Measurements from ENCODE around the gene DEUP1.
"Not testable (repeated sequence)": the region's sequence is repeated elsewhere in the genome, so short reads cannot be mapped to it uniquely, and the experiment has no call there.

Gene DEUP1, protein sequence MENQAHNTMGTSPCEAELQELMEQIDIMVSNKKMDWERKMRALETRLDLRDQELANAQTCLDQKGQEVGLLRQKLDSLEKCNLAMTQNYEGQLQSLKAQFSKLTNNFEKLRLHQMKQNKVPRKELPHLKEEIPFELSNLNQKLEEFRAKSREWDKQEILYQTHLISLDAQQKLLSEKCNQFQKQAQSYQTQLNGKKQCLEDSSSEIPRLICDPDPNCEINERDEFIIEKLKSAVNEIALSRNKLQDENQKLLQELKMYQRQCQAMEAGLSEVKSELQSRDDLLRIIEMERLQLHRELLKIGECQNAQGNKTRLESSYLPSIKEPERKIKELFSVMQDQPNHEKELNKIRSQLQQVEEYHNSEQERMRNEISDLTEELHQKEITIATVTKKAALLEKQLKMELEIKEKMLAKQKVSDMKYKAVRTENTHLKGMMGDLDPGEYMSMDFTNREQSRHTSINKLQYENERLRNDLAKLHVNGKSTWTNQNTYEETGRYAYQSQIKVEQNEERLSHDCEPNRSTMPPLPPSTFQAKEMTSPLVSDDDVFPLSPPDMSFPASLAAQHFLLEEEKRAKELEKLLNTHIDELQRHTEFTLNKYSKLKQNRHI

DNA sequence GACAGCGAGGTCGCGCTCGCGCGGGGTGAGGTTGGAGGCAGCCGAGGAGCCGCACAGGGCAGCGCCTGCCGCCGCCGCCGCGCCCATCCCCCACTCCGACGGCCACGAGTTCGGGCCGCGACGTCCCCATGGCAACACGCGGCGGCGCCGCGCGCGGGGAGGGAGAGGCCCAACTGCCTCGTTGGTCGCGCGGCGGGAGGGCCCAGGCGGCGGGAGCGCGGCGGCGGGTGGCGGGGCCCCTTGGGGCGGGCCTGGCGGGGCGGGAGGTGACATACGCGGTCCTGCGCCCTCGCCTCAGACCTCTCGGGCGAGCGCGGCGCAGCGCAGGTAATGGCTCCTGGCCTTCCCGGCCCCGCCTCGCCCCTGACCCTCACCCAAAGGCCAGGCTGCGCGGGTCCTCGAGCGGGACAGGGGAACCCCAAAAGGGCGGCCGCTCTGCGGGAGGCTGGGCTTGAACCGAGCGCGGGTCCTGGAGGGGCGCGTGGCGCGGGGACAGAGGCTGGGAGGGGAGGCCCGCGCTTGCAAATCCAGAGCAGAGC lies at the start of gene DEUP1:
TSS of gene DEUP1 (plus strand) at position 297 of the 539 bp plus-strand sequence. CDS start 1,518 bp downstream, outside the sequence.
- in situ Hi-C loops (cut with MboI; ENCODE audit: low sequenced_read_pairs) = no loop called here

DNA sequence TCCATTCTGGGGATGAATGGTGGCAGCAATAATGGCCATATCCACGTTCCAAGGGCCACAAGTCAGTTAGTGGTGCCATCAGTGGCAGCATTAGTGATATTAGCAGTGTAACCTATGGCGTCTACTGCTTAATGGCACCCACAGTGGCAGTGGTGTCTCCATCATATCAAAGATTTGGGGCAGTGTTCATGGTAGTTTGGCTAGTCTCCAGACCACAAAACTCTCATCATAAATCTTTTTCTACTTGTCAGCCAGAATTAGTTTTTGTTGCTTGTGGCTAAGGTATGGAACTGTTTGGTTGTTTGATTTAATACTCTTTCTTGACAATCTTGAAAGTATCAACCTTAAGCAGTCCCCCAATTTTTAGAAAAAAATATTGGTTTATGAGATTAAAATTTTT lies 45.1 kb upstream of the DEUP1 start:
- in situ Hi-C loops (cut with MboI; ENCODE audit: low sequenced_read_pairs) = no loop called here

DNA sequence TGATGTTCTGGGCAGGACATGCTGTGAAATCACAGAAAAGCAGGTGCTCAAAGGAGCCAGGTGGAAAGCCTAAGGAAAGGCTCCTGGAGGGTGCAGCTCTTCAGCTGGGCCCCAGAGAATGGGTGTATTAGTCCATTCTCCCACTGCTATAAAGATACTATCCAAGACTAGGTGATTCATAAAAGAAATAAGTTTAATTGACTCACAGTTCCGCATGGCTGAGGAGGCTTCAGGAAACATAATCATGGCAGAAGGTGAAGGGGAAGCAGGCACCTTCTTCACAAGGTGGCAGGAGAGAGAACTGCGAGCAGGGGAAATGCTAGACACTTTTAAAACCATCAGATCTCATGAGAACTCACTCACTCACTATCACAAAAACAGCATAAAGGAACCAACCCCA lies 43.1 kb upstream of the DEUP1 start:
- in situ Hi-C loops (cut with MboI; ENCODE audit: low sequenced_read_pairs) = no loop called here

DNA sequence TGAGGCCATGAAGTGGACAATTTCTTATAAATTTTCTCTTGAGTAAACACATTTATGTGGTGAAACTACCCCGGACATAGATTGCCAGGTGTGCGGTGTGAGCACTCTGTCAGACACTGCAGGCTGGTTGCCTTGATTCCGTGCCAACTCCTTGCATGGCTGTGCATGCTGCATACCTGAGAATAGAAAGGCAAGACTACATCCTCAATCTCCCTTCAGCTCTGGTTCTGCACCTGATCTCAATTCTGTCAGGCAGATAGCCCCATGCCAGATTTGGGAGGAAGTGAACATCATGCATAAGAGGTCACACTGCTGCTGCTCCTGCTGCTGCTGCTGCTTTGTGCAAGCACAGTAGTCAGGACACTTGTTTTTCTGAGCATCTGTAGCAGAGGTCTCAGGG lies 42.5 kb upstream of the DEUP1 start:
- in situ Hi-C loops (cut with MboI; ENCODE audit: low sequenced_read_pairs) = no loop called here

DNA sequence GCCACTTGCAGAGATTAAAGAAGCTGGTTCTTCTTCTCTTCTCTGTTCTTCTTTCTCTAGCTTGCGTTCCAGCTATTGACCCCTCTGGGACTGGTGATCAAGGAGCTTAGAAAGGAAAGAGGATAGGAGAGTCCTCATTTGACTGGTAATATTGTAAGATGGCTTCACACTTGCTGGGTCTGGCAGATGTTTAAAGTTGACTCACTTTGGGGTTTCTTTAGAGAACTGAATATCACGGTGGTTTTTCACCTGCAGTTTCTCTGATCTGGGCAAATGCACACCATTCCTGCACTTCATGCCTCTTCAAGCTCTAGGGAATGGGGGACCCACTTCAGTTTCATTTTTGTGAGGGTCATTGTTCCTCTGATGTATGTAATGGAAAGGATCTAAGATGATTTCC lies 41.8 kb upstream of the DEUP1 start:
- in situ Hi-C loops (cut with MboI; ENCODE audit: low sequenced_read_pairs) = no loop called here

DNA sequence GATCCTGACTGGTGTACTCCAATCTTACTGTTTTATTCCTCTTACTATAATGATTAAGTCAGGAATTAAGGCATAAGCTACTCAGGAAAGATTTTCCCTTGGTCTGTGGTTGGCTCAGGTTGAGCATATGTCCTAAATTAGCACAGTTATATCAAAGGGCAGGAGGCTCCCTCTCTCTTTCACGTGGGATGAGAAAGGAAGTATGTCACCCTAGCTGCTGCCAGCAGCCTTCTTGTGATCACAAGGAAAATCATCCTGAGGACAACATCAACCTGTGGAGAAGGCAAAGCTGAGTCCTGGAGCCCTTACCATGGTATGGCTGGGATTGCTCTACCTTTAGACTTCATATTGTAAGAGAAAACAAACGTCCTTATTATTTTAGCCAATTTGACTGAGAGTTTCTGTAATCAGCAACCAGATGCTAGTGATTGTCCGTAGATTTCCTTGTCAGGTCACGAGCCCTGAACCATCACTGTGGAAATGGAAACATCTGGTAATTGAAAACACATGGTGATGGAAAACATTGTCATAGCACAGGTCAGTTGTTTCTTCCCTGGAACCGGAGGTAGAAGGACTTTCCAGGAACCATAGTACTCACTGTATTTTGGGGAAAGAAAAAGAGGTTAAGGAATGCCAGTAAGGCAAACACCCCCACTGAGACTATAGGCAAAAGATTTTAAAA lies 40.6 kb upstream of the DEUP1 start:
- in situ Hi-C loops (cut with MboI; ENCODE audit: low sequenced_read_pairs) = no loop called here

DNA sequence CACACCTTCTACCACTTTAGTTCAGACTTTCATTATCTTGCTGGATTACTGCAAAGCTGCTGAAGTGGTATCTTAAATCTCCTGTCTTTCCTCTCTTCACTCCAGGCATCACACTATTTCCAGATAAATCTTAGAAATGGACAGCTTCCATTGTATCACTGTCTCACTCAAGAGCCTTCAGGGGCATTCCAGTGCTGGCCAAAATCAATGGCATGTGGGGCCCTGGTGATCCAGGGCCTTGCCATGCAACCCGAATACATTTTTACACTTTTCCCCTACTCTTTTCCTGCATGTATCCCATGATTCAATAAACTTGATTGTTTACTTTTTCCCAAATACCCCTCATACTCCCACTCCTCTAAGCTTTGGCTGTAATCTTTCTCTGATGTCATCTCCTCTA lies 39.4 kb upstream of the DEUP1 start:
- in situ Hi-C loops (cut with MboI; ENCODE audit: low sequenced_read_pairs) = no loop called here

DNA sequence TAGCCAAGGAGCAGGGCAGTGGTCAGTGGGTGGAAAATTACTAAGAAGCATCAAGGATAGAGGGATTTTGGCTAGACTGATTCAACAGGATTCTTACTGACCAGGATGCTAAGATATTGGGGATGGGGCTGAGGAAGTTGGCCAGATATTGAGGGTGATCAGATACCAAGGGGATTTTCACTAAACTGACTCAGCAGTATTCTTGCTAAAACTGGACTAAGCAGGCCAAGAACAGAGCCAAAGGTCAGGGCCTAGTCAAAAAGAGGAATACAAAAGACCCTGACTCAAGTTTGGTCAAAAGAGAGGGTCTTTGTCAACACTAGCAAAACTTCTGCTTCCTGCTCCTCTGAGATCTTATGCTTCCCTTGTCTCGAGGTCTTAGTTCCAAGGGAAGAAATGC lies 38.6 kb upstream of the DEUP1 start:
- in situ Hi-C loops (cut with MboI; ENCODE audit: low sequenced_read_pairs) = no loop called here

DNA sequence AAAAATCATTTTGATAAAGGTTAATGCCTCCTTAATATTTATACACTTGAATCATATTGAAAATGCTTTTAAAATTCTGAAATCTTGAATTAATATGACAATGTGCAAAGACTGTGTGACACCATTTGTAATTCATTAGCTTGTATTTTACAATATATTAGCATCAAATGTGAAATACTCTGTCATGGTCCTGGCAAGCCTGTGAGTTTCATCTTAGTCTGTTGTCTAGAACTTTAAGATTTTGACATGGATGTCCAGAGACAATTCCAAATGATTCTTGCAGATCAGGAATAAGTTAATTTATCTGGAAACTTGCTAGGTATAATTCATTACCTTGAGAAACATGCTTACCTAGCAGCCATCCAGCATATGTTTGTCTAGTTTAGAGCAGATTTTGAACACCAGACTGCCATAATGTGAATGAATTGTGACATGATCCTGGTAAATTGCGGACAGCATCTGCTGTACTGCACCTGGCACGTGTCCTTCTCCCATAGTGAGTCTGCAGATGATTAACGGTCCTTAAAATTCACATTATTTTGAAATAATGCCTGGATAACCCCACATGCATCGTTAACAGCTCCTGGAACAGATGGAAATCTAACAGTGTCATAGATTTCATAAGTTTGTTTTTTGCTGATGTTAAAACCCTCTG lies 34.5 kb upstream of the DEUP1 start:
- in situ Hi-C loops (cut with MboI; ENCODE audit: low sequenced_read_pairs) = no loop called here

DNA sequence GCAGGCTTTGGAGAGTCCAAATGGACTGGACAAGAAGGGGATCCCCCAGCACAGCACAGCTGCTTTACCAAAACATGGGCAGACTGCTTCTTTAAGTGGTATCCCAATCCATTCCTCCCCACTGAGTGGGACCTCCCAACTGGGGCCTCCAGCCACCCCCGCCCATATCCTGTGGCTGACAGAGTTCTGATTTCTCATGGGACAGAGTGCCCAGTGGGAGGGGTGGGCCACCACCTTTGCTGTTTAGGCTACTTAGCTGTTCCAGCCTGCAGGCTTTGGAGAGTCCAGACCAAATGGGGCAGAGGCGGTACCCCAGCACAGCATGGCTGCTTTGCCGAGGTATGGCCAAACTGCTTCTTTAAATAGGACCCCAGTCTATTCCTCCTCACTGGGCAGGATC lies 26.9 kb upstream of the DEUP1 start:
- in situ Hi-C loops (cut with MboI; ENCODE audit: low sequenced_read_pairs) = no loop called here

DNA sequence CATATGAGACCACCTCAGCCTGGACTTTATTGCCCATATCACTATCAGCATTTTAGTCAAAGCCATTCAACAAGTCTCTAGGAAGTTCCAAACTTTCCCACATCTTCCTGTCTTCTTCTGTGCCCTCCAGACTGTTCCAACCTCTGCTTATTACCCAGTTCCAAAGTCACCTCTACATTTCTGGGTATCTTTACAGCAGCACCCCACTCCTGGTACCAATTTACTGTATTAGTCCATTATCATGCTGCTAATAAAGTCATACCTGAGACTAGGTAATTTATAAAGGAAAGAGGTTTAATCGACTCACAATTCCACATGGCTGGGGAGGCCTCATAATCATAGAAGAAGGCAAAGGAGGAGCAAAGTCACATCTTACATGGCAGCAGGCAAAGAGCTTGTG lies 16.1 kb upstream of the DEUP1 start:
- in situ Hi-C loops (cut with MboI; ENCODE audit: low sequenced_read_pairs) = not testable (repeated sequence)

DNA sequence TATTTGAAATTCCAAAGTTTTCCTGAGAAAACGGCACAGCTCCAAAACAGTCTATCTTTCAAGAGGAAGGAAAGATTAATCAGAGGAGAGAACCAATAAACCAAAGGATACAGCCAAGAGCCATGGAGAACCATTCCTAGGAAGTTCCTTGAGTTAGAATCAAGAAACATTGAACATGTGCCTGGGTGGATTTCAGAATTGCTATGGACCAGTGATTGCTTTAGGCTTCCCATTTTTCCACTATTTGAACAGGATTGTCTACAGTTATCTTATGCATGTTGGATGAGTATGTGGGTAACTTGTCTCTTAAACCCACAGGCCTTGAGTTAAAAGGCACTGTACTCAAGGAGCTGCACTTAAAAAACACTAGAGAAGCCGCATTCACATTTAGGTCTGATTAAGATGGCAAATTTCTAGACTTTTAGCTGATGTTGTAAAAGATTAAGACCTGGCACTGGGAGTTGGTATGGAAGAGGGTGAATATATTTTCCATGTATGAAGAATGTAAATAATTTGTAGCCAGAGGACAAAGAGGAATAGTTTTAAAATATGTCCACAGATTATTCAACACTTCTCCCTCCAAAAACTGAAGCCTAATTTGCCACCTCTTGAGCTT lies 11.2 kb upstream of the DEUP1 start:
- in situ Hi-C loops (cut with MboI; ENCODE audit: low sequenced_read_pairs) = no loop called here

DNA sequence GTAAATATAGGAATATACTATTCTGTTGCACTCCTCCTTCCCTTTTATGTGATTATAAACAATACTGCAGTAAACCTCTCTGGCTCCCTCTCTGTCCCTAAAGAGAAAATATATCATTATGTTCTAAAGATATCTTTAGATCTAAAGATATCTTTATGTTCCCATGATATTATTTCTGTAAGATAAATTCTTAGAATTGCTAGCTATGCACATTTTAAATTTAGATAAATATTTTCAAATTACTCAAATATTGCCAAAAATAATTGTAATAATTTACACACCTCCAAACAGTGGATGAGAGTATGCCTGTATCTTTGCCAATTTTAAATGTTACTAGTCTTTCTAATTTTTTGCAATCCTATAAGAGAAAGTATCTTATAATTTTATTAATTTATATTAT lies 10.3 kb upstream of the DEUP1 start:
- in situ Hi-C loops (cut with MboI; ENCODE audit: low sequenced_read_pairs) = no loop called here

DNA sequence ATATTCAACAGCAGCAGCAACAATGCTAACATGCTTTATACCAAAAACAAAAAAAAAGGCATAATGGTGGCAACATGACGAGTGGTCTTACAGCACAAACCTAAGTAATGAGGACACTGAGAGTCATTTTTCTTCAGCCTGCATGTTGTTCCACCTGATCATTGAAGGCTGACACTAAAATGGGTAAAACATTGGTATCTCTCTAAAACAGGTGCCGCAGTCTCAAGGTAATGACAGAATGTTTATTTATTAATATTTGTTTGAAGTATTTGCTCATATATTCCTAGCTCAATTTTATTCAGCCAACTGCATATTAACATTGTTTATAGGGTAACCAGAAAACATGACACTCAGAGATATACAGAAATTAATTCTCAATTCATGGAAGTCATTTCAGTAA lies 8.3 kb upstream of the DEUP1 start:
- in situ Hi-C loops (cut with MboI; ENCODE audit: low sequenced_read_pairs) = no loop called here

DNA sequence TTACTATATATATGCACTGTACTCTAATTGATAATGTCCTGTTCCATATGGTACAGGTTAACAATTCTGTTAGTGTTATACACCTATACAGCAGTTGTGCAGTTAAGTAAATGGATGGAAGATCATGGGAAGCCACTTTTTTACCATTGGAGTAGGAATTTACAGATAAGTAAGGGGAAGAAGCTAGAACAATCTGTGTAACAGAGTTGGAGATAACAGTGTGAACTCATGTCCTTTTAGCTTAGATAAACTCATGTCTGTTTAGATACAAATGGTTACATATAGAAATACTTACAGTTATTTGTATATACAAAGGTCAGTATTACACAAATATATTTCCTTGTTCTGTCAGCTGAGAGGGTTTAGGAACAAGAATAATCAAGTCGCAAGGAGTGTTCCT lies 6.8 kb upstream of the DEUP1 start:
- in situ Hi-C loops (cut with MboI; ENCODE audit: low sequenced_read_pairs) = no loop called here

DNA sequence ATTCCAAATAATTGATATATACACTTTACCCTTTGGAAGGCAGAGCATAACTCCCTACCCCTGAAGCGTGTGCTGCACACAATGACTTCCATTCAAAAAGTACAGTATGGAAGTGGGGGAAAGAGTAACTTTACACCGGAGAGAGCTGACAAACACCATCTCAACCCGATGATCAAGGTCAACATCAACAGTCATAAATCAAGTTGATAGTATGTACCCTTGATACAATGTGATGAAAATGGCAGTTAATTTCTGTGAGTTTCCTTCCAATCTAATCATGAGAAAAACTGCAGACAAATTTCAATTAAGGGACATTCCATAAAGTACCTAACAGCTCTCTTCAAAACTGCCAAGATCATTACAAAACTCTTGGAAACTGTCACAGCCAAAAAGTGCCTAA lies 6.0 kb upstream of the DEUP1 start:
- in situ Hi-C loops (cut with MboI; ENCODE audit: low sequenced_read_pairs) = no loop called here

DNA sequence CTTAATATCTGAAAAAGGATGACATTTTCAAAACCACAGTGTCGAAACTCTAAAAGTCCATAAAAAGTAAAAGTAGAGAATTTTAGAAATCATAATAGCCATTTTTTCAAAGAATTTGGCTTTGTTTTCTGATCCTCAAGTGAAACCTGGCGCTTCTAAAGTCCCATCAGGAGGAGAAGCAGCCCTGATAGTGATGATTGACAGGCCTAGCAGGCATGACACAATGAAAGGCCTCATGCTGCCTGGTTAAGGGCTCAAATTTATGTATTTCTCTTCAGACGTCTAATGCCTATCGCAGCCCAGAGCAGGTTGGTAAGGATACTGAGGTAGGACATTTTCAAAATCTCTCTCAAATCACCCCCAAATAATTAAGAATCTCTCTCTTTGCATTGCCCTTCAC lies 3.9 kb upstream of the DEUP1 start:
- in situ Hi-C loops (cut with MboI; ENCODE audit: low sequenced_read_pairs) = no loop called here

DNA sequence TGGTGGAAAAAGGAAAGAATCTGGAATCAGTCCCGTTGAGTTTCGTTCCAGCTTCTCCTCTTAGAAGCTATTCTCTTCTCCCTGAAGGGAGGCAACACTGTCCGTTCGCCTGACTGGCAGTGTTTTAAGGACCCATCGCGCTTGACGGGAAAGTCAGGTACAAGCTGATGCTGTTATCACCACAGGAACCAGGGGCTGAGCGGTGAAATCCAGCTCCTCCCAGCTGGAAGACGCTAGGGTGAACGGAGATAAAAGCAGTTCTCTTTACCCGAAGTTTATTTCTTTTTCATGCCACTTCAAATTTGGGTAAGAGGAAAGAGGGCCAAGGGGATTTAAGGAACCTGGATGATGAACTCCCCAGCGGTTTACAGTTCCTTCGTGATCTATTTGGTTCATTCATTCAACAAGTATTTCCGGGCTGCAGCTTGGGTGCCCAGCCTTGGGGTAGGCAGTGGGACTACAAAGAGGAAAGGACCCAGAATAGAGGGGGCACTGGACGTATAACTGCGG lies 551 bp upstream of the DEUP1 start:
- in situ Hi-C loops (cut with MboI; ENCODE audit: low sequenced_read_pairs) = no loop called here

DNA sequence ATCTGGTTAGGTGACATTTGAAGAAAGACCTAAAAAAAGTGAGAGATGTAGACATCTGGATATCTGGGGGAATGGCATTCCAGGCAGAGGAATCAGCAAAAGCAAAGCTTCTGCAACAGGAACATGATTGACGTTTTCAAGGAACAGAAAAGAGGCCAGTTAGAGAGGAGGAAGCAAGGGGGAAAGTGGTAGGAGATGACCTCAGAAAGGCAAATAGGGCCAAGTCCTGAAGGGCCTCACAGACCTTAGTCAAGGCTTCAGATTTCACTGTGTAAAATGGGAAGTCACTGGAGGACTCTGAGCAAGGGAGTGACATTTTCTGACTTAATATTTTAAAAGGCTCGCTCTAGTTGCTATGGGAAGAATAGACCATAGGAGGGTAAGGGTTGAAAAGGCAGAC lies 9.7 kb downstream of the DEUP1 start:
- in situ Hi-C loops (cut with MboI; ENCODE audit: low sequenced_read_pairs) = no loop called here

DNA sequence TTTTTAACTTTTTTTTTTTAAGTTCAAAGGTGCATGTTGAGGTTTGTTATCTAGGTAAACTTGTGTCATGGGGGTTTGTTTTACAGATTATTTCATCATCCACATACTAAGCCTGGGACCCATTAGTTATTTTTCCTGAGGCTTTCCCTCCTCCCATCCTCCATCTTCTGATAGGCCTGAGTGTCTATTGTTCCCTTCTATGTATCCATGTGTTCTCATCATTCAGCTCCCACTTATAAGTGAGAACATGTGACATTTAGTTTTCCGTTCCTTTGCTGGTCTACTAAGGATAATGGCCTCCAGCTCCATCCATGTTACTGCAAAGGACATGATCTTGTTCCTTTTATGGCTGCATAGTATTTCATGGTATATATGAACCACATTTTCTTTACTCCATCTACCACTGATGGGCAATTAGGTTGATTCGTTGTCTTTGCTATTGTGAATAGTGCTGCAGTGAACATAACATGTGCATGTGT lies 14.4 kb downstream of the DEUP1 start:
- in situ Hi-C loops (cut with MboI; ENCODE audit: low sequenced_read_pairs) = no loop called here

DNA sequence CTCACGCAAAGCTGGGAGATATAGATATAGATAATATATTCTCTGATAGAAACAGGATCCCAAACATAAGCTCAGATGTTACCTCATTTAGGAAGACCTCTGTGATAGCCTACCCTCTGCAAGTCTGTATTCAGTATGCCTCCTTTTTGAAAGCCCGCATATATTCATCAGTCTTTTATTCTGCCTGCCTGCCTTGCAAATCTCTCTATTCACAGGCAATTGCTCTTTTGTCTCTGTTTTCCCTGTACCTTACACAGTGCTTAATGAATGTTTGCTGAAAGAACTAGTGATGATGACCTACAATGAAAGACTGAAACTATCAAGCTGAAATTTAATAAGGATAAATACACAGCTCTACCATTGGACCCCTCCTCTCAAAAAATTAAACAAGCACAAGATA lies 18.4 kb downstream of the DEUP1 start:
- in situ Hi-C loops (cut with MboI; ENCODE audit: low sequenced_read_pairs) = no loop called here
